Psoas muscle (tissue), 8 donors: ENCODE results near the gene MAPK11. TPM values are rescaled to one million over a fixed set of nuclear protein-coding genes. Genes with fewer than 3 reads are reported as not detected.

Source experiments
- ATAC-seq, 4 donors: fragments of 200-7000 bp; cut with Tn5 transposase; one replicate each; pipeline ENCODE4 v1.9.1; 2020; ENCODE audit warnings: moderate library complexity in 3 of 4, mild to moderate bottlenecking in 2 of 4
- DNase-seq, 2 donors: peaks; one replicate each; pipeline ENCODE4 v3.0.0-alpha.2; 2020
- H3K27ac ChIP-seq: fragments of 200-600 bp; one replicate; pipeline ENCODE4 v1.8.0; 2022
- H3K27me3 ChIP-seq, 3 donors: fragments of 200-600 bp in 1 of 3; one replicate each; pipeline versions ENCODE4 v1.6.1 to v1.8.0; 2013 to 2022; ENCODE audit warnings: low read length in 2 of 3, mild to moderate bottlenecking in 2 of 3, moderate library complexity in 1 of 3; ENCODE audit not compliant: insufficient read depth in 3 of 3
- H3K36me3 ChIP-seq, 2 donors: fragments of 200-600 bp in 1 of 2; one replicate each; pipeline versions ENCODE4 v1.6.1 to v1.8.0; 2013 to 2022; ENCODE audit warnings: low read depth in 1 of 2, mild to moderate bottlenecking in 1 of 2, moderate library complexity in 1 of 2; ENCODE audit not compliant: insufficient read depth in 1 of 2
- H3K4me1 ChIP-seq: fragments of 200-600 bp; one replicate; pipeline ENCODE4 v1.8.0; 2022
- H3K4me3 ChIP-seq: fragments of 200-600 bp; one replicate; pipeline ENCODE4 v1.8.0; 2022; ENCODE audit warnings: mild to moderate bottlenecking
- H3K9me3 ChIP-seq: fragments of 200-600 bp; one replicate; pipeline ENCODE4 v1.8.0; 2022
- CTCF ChIP-seq: fragments of 200-600 bp; IDR thresholded peaks from one replicate; pipeline ENCODE4 v1.8.0; 2022; ENCODE audit warnings: antibody characterized with exemption
- WGBS, 3 donors: extraction: QIAGEN DNeasy Blood & Tissue Kit; methylation state at CpG; one replicate each; pipeline versions ENCODE4 v1.1.6 to v1.1.7; 2013; 5-methylcytosine and 5-hydroxymethylcytosine counted together
- intact Hi-C, 2 donors: fragments of 100-400 bp; cut with DNase I; formaldehyde crosslinking; loops; one replicate each; pipeline versions ENCODE4 v1.11.0 to v1.14.2; 2022
- polyA plus RNA-seq, 3 donors: library from polyadenylated mRNA; stranded (reverse); fragments of 200-250 nt; gene quantifications; one replicate each; pipeline ENCODE4 v1.2.3, GENCODE V29; 2013
- total RNA-seq, 4 donors: library from RNA; stranded (reverse); fragmentation: NEBNext Ultra II Directional in 2 of 4; extraction: Animal tissue kit (Norgen Biotek cat#: 25700) in 2 of 4; gene quantifications; one replicate each; pipeline versions ENCODE4 v1.2.1 to v1.2.4, GENCODE V29; 2021 to 2023
- donor health status: healthy with polysubstance abuse.
- donor health status: DM: no; HTN: no; CAD: no; lungs with moderate emphysema.
- donor health status: Bipolar disorder and iron deficiency.
- donor health status: healthy.
- donor health status: DM: yes; HTN: yes; CAD: no.
- donor health status: DM: no; HTN: no; CAD: no.
- donor health status: DM: no; HTN: no; CAD: no.
- donor health status: DM: yes; HTN: yes; CAD: no.

MAPK11 gene
- total and polyA plus RNA-seq, 7 donors: 1.7 to 6.3 (median 4.8) TPM

- intact Hi-C loops: no loop called here
- Histone ChIP-seq H3K4me1 (peaks cover 11% of the 10 kb centered on the region), H3K27me3 (no peaks in the 10 kb centered on the region), H3K36me3 (peaks cover 0 to 60% of the 10 kb centered on the region in 2 donors), H3K27ac (no peak overlapping the region), H3K9me3 (no peaks in the 10 kb centered on the region), H3K4me3 (no peak overlapping the region)
- ATAC-seq: no peak
- WGBS, 3 donors: 65 to 67% (median 67%) methylated on average over 10 to 11 of the region's 11 CpGs
- TF ChIP-seq CTCF: peak; percentile 14
- no peak for DNase-seq
These were observed 33.3 kb downstream of the MAPK11 start for GRCh38 chr22:50236731-50237409.

GRCh38 chr22:50233223-50233622, 37.0 kb downstream of the MAPK11 start:
- intact Hi-C loops: no loop called here
- DNase-seq (no peak), ATAC-seq (no peak)
- 90% methylated on average over 18 of the region's 18 CpGs for WGBS, 3 donors
- Histone ChIP-seq H3K36me3 (peaks cover 0 to 58% of the 10 kb centered on the region in 2 donors), H3K9me3 (no peaks in the 10 kb centered on the region), H3K27me3 (no peaks in the 10 kb centered on the region), H3K27ac (no peak overlapping the region), H3K4me3 (no peak overlapping the region), H3K4me1 (no peaks in the 10 kb centered on the region)
- TF ChIP-seq CTCF: no peak

GRCh38 chr22:50232481-50233151, 37.6 kb downstream of the MAPK11 start:
- DNase-seq: no peak
- intact Hi-C loops: no loop called here
- Histone ChIP-seq H3K9me3 (no peaks in the 10 kb centered on the region), H3K4me3 (no peak overlapping the region), H3K36me3 (peaks cover 0 to 58% of the 10 kb centered on the region in 2 donors), H3K27me3 (no peaks in the 10 kb centered on the region), H3K27ac (no peak overlapping the region), H3K4me1 (no peaks in the 10 kb centered on the region)
- WGBS, 3 donors: 89% methylated on average over 20 of the region's 20 CpGs
- ATAC-seq: no peak
- TF ChIP-seq CTCF: no peak

GRCh38 chr22:50229370-50229769, 40.8 kb downstream of the MAPK11 start:
- Histone ChIP-seq H3K36me3 (peaks cover 0 to 76% of the 10 kb centered on the region in 2 donors), H3K27me3 (no peaks in the 10 kb centered on the region), H3K4me3 (no peak overlapping the region), H3K9me3 (no peaks in the 10 kb centered on the region), H3K27ac (no peak overlapping the region), H3K4me1 (no peaks in the 10 kb centered on the region)
- 94% methylated on average over 16 of the region's 16 CpGs for WGBS, 3 donors
- DNase-seq: peak in 1 of 2 donors; percentile 39
- no peak for TF ChIP-seq CTCF
- no peak for ATAC-seq
- intact Hi-C loops: no loop called here
